Upper lobe of right lung (tissue), 1 donor: Measurements from ENCODE around the gene ESRRB. TPM values are rescaled to one million over a fixed set of nuclear protein-coding genes. Genes with fewer than 3 reads are reported as not detected.

Experiments used
- ATAC-seq: fragments of 200-7000 bp; cut with Tn5 transposase; one replicate; pipeline ENCODE4 v1.9.1; 2020; ENCODE audit warnings: mild to moderate bottlenecking, moderate library complexity
- DNase-seq: peaks from one replicate; pipeline ENCODE4 v3.0.0-alpha.2; 2020
- H3K27ac ChIP-seq: fragments of 200-600 bp; one replicate; pipeline ENCODE4 v1.8.0; 2022
- H3K27me3 ChIP-seq: fragments of 200-600 bp; one replicate; pipeline ENCODE4 v1.8.0; 2022; ENCODE audit warnings: mild to moderate bottlenecking
- H3K36me3 ChIP-seq: fragments of 200-600 bp; one replicate; pipeline ENCODE4 v1.8.0; 2022
- H3K4me1 ChIP-seq: fragments of 200-600 bp; one replicate; pipeline ENCODE4 v1.8.0; 2022
- H3K4me3 ChIP-seq: fragments of 200-600 bp; one replicate; pipeline ENCODE4 v1.8.0; 2022; ENCODE audit warnings: mild to moderate bottlenecking
- H3K9me3 ChIP-seq: fragments of 200-600 bp; one replicate; pipeline ENCODE4 v1.8.0; 2022
- intact Hi-C: fragments of 100-400 bp; cut with DNase I; formaldehyde crosslinking; loops from one replicate; pipeline ENCODE4 v1.11.0; 2022
- total RNA-seq: library from RNA; stranded (reverse); fragmentation: NEBNext Ultra II Directional; extraction: Animal tissue kit (Norgen Biotek cat#: 25700); gene quantifications from one replicate; pipeline ENCODE4 v1.2.1, GENCODE V29; 2021
- TF ChIP-seq, protein P1 (sequence below): fragments of 200-600 bp; IDR thresholded peaks from one replicate; pipeline ENCODE4 v1.8.0; 2022; ENCODE audit warnings: antibody characterized with exemption
- donor health status: DM: no; HTN: yes; CAD: no; lungs with severe emphysema.

Gene ESRRB
- total RNA-seq, 1 donor from 2014 or later = not detected

DNA sequence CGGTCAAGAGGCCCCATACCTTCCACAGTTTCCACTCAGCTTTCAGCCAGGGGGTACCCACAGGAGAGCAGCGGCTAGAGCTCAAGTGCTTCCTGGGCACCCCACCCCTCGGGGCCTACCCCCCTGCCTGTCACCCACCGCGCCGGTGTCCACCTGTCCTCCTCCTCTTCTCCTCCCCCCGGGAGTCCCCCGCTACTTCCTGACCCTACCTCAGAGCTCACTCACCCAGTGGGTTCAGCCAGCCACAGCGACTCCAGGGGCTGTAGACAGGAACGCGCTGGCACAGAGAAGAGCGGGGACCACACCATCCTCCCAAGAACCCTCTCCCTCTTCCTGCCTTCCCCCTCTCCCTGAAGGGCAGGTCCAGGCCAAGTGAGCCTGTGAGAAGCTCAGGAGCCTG is 123.0 kb downstream of the ESRRB start:
- ATAC-seq (no peak), DNase-seq (no peak)

DNA sequence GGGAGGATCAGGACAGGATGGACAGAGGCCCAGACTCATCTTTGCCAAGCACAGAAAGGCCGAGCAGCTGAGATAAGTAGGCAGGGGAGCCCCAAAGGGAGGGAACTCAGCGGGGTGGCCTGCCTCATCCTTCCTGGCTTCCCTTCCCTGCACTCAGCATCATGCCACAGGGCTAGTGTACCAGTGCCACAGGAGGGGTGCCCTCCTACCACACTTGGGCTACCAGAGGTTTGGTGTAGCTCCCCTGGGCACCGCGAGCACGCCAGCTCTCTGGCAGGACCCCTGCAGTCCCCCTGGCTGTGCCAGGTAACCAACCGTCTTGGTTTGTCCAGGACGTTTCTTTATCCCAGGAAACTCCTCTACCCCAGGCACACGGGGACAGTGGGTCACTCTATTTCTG is 123.5 kb downstream of the ESRRB start:
- no peak for ATAC-seq
- intact Hi-C loops = no loop called here
- peak; percentile 52 for DNase-seq

More for the DNA sequence above, 123.0 kb downstream of the ESRRB start:
- Histone ChIP-seq H3K27me3 (no peaks in the 10 kb centered on the region), H3K36me3 (no peaks in the 10 kb centered on the region), H3K27ac (no peak overlapping the region), H3K4me1 (no peaks in the 10 kb centered on the region), H3K9me3 (no peaks in the 10 kb centered on the region), H3K4me3 (no peak overlapping the region)
- intact Hi-C loops = no loop called here
- TF ChIP-seq, protein P1, sequence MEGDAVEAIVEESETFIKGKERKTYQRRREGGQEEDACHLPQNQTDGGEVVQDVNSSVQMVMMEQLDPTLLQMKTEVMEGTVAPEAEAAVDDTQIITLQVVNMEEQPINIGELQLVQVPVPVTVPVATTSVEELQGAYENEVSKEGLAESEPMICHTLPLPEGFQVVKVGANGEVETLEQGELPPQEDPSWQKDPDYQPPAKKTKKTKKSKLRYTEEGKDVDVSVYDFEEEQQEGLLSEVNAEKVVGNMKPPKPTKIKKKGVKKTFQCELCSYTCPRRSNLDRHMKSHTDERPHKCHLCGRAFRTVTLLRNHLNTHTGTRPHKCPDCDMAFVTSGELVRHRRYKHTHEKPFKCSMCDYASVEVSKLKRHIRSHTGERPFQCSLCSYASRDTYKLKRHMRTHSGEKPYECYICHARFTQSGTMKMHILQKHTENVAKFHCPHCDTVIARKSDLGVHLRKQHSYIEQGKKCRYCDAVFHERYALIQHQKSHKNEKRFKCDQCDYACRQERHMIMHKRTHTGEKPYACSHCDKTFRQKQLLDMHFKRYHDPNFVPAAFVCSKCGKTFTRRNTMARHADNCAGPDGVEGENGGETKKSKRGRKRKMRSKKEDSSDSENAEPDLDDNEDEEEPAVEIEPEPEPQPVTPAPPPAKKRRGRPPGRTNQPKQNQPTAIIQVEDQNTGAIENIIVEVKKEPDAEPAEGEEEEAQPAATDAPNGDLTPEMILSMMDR = no peak

DNA sequence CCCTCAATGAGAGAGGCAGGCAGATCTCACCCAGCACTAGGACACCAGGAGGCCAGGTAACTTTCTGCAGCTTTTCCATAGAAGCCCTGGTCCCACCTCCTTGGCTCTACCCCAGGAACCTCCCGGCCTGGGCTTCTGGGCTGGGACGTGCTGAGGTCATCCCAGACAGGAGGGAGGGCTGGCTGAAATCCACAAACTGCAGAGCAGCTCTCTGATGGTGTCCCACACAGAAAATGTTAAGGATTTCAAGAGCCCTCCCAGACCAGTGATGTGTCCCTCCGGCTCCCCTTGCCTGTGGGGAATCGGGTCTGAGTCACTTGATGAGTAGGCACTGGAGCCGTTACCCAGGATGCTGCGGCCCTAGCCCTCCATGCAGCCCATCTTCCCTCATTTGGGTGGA is 124.1 kb downstream of the ESRRB start:
- Histone ChIP-seq H3K27ac (no peak overlapping the region), H3K4me3 (no peak overlapping the region), H3K36me3 (no peaks in the 10 kb centered on the region), H3K27me3 (no peaks in the 10 kb centered on the region), H3K4me1 (no peaks in the 10 kb centered on the region), H3K9me3 (no peaks in the 10 kb centered on the region)
- ATAC-seq = no peak
- no peak for DNase-seq
- TF ChIP-seq, protein P1 = no peak
- intact Hi-C loops = no loop called here

More for the DNA sequence above, 123.5 kb downstream of the ESRRB start:
- no peak overlapping the region for H3K27ac ChIP-seq
- H3K27me3 ChIP-seq = no peaks in the 10 kb centered on the region
- H3K9me3 ChIP-seq = no peaks in the 10 kb centered on the region
- no peaks in the 10 kb centered on the region for H3K36me3 ChIP-seq
- H3K4me3 ChIP-seq = no peak overlapping the region
- H3K4me1 ChIP-seq = no peaks in the 10 kb centered on the region
- TF ChIP-seq, protein P1 = no peak

DNA sequence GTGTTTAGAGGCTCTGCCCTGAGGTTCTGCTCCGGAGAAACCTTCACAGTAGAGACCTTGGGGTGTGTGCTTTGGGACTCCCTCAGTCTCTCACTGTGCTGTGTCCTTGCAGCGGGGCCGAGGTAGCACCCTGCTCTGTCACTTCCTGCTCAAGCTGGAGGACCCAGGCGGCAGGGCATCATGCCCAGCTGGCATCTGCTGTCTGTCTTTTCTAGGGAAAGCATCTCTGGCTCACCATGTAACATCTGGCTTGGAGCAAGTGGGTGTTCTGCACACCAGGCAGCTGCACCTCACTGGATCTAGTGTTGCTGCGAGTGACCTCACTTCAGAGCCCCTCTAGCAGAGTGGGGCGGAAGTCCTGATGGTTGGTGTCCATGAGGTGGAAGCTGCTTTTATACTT is 124.5 kb downstream of the ESRRB start:
- H3K27me3 ChIP-seq = no peaks in the 10 kb centered on the region
- no peak overlapping the region for H3K27ac ChIP-seq
- no peaks in the 10 kb centered on the region for H3K9me3 ChIP-seq
- intact Hi-C loops = no loop called here
- no peaks in the 10 kb centered on the region for H3K4me1 ChIP-seq
- ATAC-seq (no peak), DNase-seq (no peak)
- TF ChIP-seq, protein P1 = no peak
- H3K36me3 ChIP-seq = no peaks in the 10 kb centered on the region
- H3K4me3 ChIP-seq = no peak overlapping the region

DNA sequence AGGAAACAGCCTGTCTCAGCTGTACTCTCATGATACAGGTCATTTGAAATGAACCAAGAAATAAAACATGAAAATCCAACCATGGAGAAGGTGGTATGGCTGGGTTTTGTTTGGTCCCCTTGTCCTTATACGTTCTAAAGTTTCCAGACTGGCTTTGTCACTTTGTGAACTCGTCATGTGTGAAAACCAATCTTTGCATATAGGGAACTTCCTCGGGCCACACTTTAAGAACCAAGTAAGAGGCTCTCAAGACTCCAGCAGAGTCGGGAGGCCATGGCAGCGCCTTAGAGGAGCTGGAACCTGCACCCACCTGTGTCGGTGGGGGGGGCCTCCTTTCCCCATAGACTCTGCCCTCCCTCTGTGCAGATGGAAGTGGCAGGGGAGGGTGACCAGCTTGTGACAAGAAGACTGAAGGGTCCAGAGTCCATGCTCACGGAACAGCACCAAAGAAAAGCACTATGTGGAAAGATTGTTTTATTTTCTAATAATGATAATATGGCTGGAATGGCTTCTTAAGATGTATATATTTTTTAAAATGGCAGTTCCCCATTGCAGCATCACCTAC is 125.3 kb downstream of the ESRRB start:
- no peak overlapping the region for H3K4me3 ChIP-seq
- no peaks in the 10 kb centered on the region for H3K4me1 ChIP-seq
- H3K27me3 ChIP-seq = no peaks in the 10 kb centered on the region
- H3K27ac ChIP-seq = no peak overlapping the region
- TF ChIP-seq, protein P1 = no peak
- no peaks in the 10 kb centered on the region for H3K36me3 ChIP-seq
- ATAC-seq (no peak), DNase-seq (no peak)
- no peaks in the 10 kb centered on the region for H3K9me3 ChIP-seq
- intact Hi-C loops = no loop called here

DNA sequence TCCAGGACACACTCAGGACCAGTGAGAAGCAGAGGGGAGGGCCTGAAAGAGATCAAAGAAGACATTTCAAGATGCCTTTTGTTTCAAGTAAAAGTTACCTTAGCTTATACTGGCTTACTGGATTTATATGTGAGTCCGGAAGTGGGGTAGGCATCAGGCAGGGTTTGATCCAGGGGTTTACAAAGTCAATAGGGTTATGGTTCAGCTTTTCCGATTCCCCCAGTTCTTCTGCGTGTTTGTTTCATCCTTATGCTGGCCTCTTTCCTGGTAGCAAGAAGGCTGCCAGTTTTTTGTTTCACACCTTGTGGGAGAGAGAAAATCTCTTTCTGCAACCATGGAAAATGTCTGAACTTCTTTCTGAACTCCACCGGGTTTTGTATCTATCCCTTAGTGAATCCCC is 126.3 kb downstream of the ESRRB start:
- H3K36me3 ChIP-seq = no peaks in the 10 kb centered on the region
- H3K27me3 ChIP-seq = no peaks in the 10 kb centered on the region
- no peak for DNase-seq
- no peaks in the 10 kb centered on the region for H3K4me1 ChIP-seq
- H3K9me3 ChIP-seq = no peaks in the 10 kb centered on the region
- no peak overlapping the region for H3K27ac ChIP-seq
- intact Hi-C loops = no loop called here
- no peak for ATAC-seq
- no peak overlapping the region for H3K4me3 ChIP-seq
- TF ChIP-seq, protein P1 = no peak
